ENCODE measurements around the gene SPCS3. TPM values are rescaled to one million over a fixed set of nuclear protein-coding genes. Genes with fewer than 3 reads are reported as not detected.
A peak's percentile ranks its signal among the peaks of the same experiment; 100 is the strongest.

The SPCS3 gene
- total RNA-seq, 1 donor from 2014 or later = 225 TPM

GRCh38 chr4:176272799-176273198 lies 47.0 kb upstream of the SPCS3 start:
- FAIRE-seq (no peak), DNase-seq (ENCODE audit: low read depth) (no peak)
- Mint-ChIP-seq H3K36me3 (ENCODE audit: low read depth, unreplicated experiment) (no peaks in the 10 kb centered on the region), H3K9me3 (ENCODE audit: unreplicated experiment) (no peaks in the 10 kb centered on the region), H3K27me3 (ENCODE audit: low read depth, unreplicated experiment) (no peaks in the 10 kb centered on the region), H3K4me3 (ENCODE audit: unreplicated experiment) (no peak overlapping the region), H3K27ac (ENCODE audit: unreplicated experiment) (peak overlapping the region; percentile 76), H3K4me1 (ENCODE audit: low read depth, unreplicated experiment) (peaks cover 30% of the 10 kb centered on the region)
- H3K27ac ChIP-seq (ENCODE audit: low read depth, low read length) = no peak overlapping the region
- no peak overlapping the region for H3K4me2 ChIP-seq (ENCODE audit: low read length)
- H4K20me1 ChIP-seq (ENCODE audit: insufficient read depth, low read length) = no peaks in the 10 kb centered on the region
- no peak overlapping the region for H3K4me3 ChIP-seq (ENCODE audit: insufficient read depth, low read depth, low read length)
- no peak overlapping the region for H3K9ac ChIP-seq (ENCODE audit: low read length)
- H3K9me3 ChIP-seq (ENCODE audit: insufficient read depth, low read depth, low read length) = no peaks in the 10 kb centered on the region
- no peaks in the 10 kb centered on the region for H3K79me2 ChIP-seq (ENCODE audit: insufficient read depth, low read length)
- H3K4me1 ChIP-seq (ENCODE audit: insufficient read depth, low read length) = peaks cover 18% of the 10 kb centered on the region
- TF ChIP-seq CTCF (IDR thresholded peaks at IDR 0.05; ENCODE audit: insufficient read depth, low read depth, low read length) (no peak), EZH2 (IDR thresholded peaks at IDR 0.05; ENCODE audit: insufficient read depth, low read length) (no peak)
- no peak overlapping the region for H2AFZ ChIP-seq (ENCODE audit: low read depth, low read length)
- no peaks in the 10 kb centered on the region for H3K36me3 ChIP-seq (ENCODE audit: insufficient read depth, low read length)
- H3K27me3 ChIP-seq (ENCODE audit: insufficient read depth, low read length) = no peaks in the 10 kb centered on the region

- Histone ChIP-seq H3K9me3 (ENCODE audit: insufficient read depth, low read depth, low read length) (no peaks in the 10 kb centered on the region), H3K4me2 (ENCODE audit: low read length) (no peak overlapping the region), H2AFZ (ENCODE audit: low read depth, low read length) (no peak overlapping the region), H4K20me1 (ENCODE audit: insufficient read depth, low read length) (no peaks in the 10 kb centered on the region), H3K27ac (ENCODE audit: low read depth, low read length) (no peak overlapping the region), H3K79me2 (ENCODE audit: insufficient read depth, low read length) (no peaks in the 10 kb centered on the region), H3K9ac (ENCODE audit: low read length) (no peak overlapping the region), H3K4me3 (ENCODE audit: insufficient read depth, low read depth, low read length) (no peak overlapping the region), H3K4me1 (ENCODE audit: insufficient read depth, low read length) (peaks cover 18% of the 10 kb centered on the region), H3K36me3 (ENCODE audit: insufficient read depth, low read length) (no peaks in the 10 kb centered on the region), H3K27me3 (ENCODE audit: insufficient read depth, low read length) (no peaks in the 10 kb centered on the region)
- TF ChIP-seq CTCF (IDR thresholded peaks at IDR 0.05; ENCODE audit: insufficient read depth, low read depth, low read length) (no peak), EZH2 (IDR thresholded peaks at IDR 0.05; ENCODE audit: insufficient read depth, low read length) (no peak)
- H3K4me1 Mint-ChIP-seq (ENCODE audit: low read depth, unreplicated experiment) = peaks cover 30% of the 10 kb centered on the region
- no peak for FAIRE-seq
- no peak overlapping the region for H3K4me3 Mint-ChIP-seq (ENCODE audit: unreplicated experiment)
- H3K27ac Mint-ChIP-seq (ENCODE audit: unreplicated experiment) = peak overlapping the region; percentile 76
- no peaks in the 10 kb centered on the region for H3K36me3 Mint-ChIP-seq (ENCODE audit: low read depth, unreplicated experiment)
- no peaks in the 10 kb centered on the region for H3K9me3 Mint-ChIP-seq (ENCODE audit: unreplicated experiment)
- peak; percentile 26 for DNase-seq (ENCODE audit: low read depth)
- H3K27me3 Mint-ChIP-seq (ENCODE audit: low read depth, unreplicated experiment) = no peaks in the 10 kb centered on the region
Observed at GRCh38 chr4:176273736-176274135, 46.0 kb upstream of the SPCS3 start.

GRCh38 chr4:176274441-176274840 lies 45.3 kb upstream of the SPCS3 start:
- Mint-ChIP-seq H3K4me3 (ENCODE audit: unreplicated experiment) (no peak overlapping the region), H3K4me1 (ENCODE audit: low read depth, unreplicated experiment) (peaks cover 30% of the 10 kb centered on the region), H3K27me3 (ENCODE audit: low read depth, unreplicated experiment) (no peaks in the 10 kb centered on the region), H3K36me3 (ENCODE audit: low read depth, unreplicated experiment) (no peaks in the 10 kb centered on the region), H3K9me3 (ENCODE audit: unreplicated experiment) (no peaks in the 10 kb centered on the region), H3K27ac (ENCODE audit: unreplicated experiment) (no peak overlapping the region)
- DNase-seq (ENCODE audit: low read depth) (peak; percentile 63), FAIRE-seq (peak; percentile 56)
- Histone ChIP-seq H4K20me1 (ENCODE audit: insufficient read depth, low read length) (no peaks in the 10 kb centered on the region), H3K36me3 (ENCODE audit: insufficient read depth, low read length) (no peaks in the 10 kb centered on the region), H3K4me1 (ENCODE audit: insufficient read depth, low read length) (peaks cover 18% of the 10 kb centered on the region), H3K79me2 (ENCODE audit: insufficient read depth, low read length) (no peaks in the 10 kb centered on the region), H3K27me3 (ENCODE audit: insufficient read depth, low read length) (no peaks in the 10 kb centered on the region), H3K9ac (ENCODE audit: low read length) (no peak overlapping the region), H3K9me3 (ENCODE audit: insufficient read depth, low read depth, low read length) (no peaks in the 10 kb centered on the region), H2AFZ (ENCODE audit: low read depth, low read length) (no peak overlapping the region), H3K4me2 (ENCODE audit: low read length) (peak overlapping the region; percentile 23), H3K4me3 (ENCODE audit: insufficient read depth, low read depth, low read length) (no peak overlapping the region), H3K27ac (ENCODE audit: low read depth, low read length) (no peak overlapping the region)
- TF ChIP-seq EZH2 (IDR thresholded peaks at IDR 0.05; ENCODE audit: insufficient read depth, low read length) = no peak
- no peak for TF ChIP-seq CTCF (IDR thresholded peaks at IDR 0.05; ENCODE audit: insufficient read depth, low read depth, low read length)
